HCT116 (cell line): ENCODE measurements around the gene ROBO1.

Experiments
- MAX ChIP-seq: IDR thresholded peaks from 2 replicates; pipeline ENCODE4 v1.6.1; 2012
- POLR2AphosphoS5 ChIP-seq: IDR thresholded peaks from 2 replicates; pipeline ENCODE4 v1.6.1; 2011; ENCODE audit warnings: mild to moderate bottlenecking, low read depth, low read length, moderate library complexity
- SP1 ChIP-seq: IDR thresholded peaks from 2 replicates; pipeline ENCODE4 v1.6.1; 2012; ENCODE audit warnings: low read depth
- SRF ChIP-seq: IDR thresholded peaks from 2 replicates; pipeline ENCODE4 v1.6.1; 2012; ENCODE audit warnings: low read depth
- TF ChIP-seq, protein P1 (sequence below), 3 experiments: fragments of 200-600 bp in 1 of 3; sonication (generic) in 1 of 3; IDR thresholded peaks in 2 of 3; conservative IDR thresholded peaks in 1 of 3; 2 replicates each; pipeline ENCODE4 v1.5.1; 2012 to 2017; ENCODE audit warnings: low read depth in 2 of 3, low read length in 2 of 3, antibody characterized with exemption in 1 of 3, borderline replicate concordance in 1 of 3, control low read depth in 1 of 3, mild to moderate bottlenecking in 1 of 3, mixed read lengths in 1 of 3, mixed run types in 1 of 3, moderate library complexity in 1 of 3; ENCODE audit not compliant: insufficient read depth in 1 of 3

DNA sequence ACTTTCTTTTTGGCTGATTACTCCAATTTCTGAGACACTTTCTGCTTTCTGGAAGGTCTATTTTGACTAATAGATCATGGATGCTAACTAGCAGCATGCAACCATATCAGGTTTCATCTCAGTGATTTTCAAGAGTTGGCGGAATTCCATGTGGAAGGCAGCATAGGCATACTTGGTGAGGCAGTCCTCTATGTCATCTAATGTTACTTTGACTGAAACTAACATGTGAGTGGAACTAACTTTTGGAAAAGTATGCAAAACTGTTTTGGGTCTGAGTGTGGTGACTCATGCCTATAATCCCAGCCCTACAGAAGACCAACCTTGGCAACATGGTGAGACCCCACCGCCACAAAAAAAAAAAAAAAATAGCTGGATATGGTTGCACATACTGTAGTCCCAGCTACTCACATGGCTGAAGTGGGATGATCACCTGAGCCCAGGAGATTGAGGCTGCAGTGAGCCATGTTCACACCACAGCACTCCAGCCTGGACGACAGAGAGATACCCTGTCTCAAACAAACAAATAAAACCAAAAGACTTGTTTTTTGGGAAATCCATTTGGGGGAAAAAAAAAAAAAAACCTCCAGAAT lies 1033.7 kb downstream of the ROBO1 start:
- TF ChIP-seq, protein P1, sequence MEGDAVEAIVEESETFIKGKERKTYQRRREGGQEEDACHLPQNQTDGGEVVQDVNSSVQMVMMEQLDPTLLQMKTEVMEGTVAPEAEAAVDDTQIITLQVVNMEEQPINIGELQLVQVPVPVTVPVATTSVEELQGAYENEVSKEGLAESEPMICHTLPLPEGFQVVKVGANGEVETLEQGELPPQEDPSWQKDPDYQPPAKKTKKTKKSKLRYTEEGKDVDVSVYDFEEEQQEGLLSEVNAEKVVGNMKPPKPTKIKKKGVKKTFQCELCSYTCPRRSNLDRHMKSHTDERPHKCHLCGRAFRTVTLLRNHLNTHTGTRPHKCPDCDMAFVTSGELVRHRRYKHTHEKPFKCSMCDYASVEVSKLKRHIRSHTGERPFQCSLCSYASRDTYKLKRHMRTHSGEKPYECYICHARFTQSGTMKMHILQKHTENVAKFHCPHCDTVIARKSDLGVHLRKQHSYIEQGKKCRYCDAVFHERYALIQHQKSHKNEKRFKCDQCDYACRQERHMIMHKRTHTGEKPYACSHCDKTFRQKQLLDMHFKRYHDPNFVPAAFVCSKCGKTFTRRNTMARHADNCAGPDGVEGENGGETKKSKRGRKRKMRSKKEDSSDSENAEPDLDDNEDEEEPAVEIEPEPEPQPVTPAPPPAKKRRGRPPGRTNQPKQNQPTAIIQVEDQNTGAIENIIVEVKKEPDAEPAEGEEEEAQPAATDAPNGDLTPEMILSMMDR (IDR thresholded peaks at IDR 0.05 in 2 of 3, conservative IDR thresholded peaks at IDR 0.05 in 1 of 3; ENCODE audit: borderline replicate concordance in 1 of 3, insufficient read depth in 1 of 3, low read depth in 2 of 3, low read length in 2 of 3): no peak
- TF ChIP-seq POLR2AphosphoS5 (no peak), SP1 (no peak), MAX (no peak), SRF (no peak)
